Measurements from ENCODE around the gene CDK9.
"Not testable (repeated sequence)": the region's sequence is repeated elsewhere in the genome, so short reads cannot be mapped to it uniquely, and the experiment has no call there.

Gene CDK9

GRCh38 chr9:127785933-127786772 is at the start of gene CDK9:
Gene CDK9 (plus strand): TSS chr9:127786034. CDS start chr9:127786149, 115 bp downstream.
- FAIRE-seq = no peak

- no peak for FAIRE-seq
Observed at GRCh38 chr9:127738666-127739065, 47.2 kb upstream of the CDK9 start.

- no peak for FAIRE-seq
Observed at GRCh38 chr9:127739614-127740330, 46.1 kb upstream of the CDK9 start.

- no peak for FAIRE-seq
Observed at GRCh38 chr9:127741831-127742434, 43.9 kb upstream of the CDK9 start.

- FAIRE-seq = no peak
Observed at GRCh38 chr9:127742435-127743088, 43.3 kb upstream of the CDK9 start.

- no peak for FAIRE-seq
Observed at GRCh38 chr9:127744398-127745110, 41.3 kb upstream of the CDK9 start.

GRCh38 chr9:127746959-127747569 is 38.8 kb upstream of the CDK9 start:
- no peak for FAIRE-seq

GRCh38 chr9:127749090-127749787 is 36.6 kb upstream of the CDK9 start:
- FAIRE-seq = no peak

- FAIRE-seq = no peak
Observed at GRCh38 chr9:127751269-127752054, 34.4 kb upstream of the CDK9 start.

- no peak for FAIRE-seq
Observed at GRCh38 chr9:127753148-127753547, 32.7 kb upstream of the CDK9 start.

- FAIRE-seq = no peak
Observed at GRCh38 chr9:127753622-127754021, 32.2 kb upstream of the CDK9 start.

- no peak for FAIRE-seq
Observed at GRCh38 chr9:127754099-127755060, 31.5 kb upstream of the CDK9 start.

GRCh38 chr9:127755061-127756060 is 30.5 kb upstream of the CDK9 start:
- no peak for FAIRE-seq

GRCh38 chr9:127756233-127756632 is 29.6 kb upstream of the CDK9 start:
- no peak for FAIRE-seq

GRCh38 chr9:127756776-127757175 is 29.1 kb upstream of the CDK9 start:
- FAIRE-seq = not testable (repeated sequence)

GRCh38 chr9:127758843-127759242 is 27.0 kb upstream of the CDK9 start:
- FAIRE-seq = no peak

GRCh38 chr9:127761061-127761460 is 24.8 kb upstream of the CDK9 start:
- no peak for FAIRE-seq

- no peak for FAIRE-seq
Observed at GRCh38 chr9:127761491-127761956, 24.3 kb upstream of the CDK9 start.
